ENCODE measurements around the gene RFC2.

Gene RFC2

DNA sequence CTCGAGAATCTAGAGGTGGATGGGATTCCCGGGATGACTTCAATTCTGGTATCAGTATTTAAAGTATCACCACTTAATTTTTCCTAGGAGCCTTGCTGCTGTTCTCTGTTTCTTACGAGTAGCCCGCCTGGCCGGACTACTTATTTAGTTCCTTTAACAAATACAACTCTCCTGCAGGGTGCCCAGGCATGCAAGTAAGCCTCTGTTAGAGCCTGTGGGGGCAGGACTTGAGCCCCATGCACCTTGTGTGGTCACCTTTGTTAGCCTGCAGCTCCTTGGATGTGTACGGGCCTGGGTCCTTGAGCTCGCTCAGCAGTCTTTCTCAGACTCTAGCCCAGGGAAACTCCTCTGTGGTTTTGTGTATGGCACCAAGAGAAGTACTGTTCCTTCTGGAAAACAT, 63.9 kb downstream of the RFC2 start:
- DNase-seq (ENCODE audit: low read depth), result no peak

GRCh38 chr7:74187915-74188675, 66.1 kb downstream of the RFC2 start:
- DNase-seq (ENCODE audit: low read depth), result no peak

- DNase-seq (ENCODE audit: low read depth), result no peak
These were observed 68.6 kb downstream of the RFC2 start for GRCh38 chr7:74185636-74186035.

DNA sequence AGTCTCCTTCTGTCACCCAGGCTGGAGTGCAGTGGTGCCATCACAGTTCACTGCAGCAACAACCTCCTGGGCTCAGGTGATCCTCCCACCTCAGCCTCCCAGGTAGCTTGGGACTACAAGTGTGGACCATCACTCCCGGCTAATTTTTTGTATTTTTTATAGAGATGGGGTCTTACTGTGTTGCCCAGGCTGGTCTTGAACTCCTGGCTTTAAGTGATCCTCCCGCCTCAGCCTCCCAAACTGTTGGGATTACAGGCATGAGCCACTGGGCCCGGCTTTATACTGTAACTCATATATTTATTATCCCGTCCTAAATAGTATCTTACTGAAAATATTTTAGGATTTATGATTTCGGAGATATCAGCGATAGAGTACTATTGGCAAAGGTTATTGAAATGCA, 69.2 kb downstream of the RFC2 start:
- no peak for DNase-seq (ENCODE audit: low read depth)

GRCh38 chr7:74183653-74184450, 70.3 kb downstream of the RFC2 start:
- DNase-seq (ENCODE audit: low read depth), result no peak

- no peak for DNase-seq (ENCODE audit: low read depth)
These were observed 71.1 kb downstream of the RFC2 start for GRCh38 chr7:74183142-74183541.

GRCh38 chr7:74182453-74183090, 71.6 kb downstream of the RFC2 start:
- no peak for DNase-seq (ENCODE audit: low read depth)

DNA sequence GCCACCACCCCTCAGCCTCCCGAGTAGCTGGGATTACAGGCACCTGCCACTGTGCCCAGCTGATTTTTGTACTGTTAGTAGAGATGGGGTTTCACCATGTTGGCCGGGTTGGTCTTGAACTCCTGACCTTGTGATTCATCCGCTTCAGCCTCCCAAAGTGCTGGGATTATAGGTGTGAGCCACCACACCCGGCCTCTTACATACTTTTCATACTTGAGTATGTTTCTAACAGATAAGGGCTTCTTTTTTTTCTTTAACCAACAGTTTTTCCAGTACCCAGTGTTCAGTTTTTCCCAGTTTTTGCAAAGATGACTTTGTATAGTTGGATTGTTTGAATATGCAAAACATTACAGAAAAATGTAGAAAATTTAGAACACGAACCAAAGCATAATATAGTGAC, 72.4 kb downstream of the RFC2 start:
- no peak for DNase-seq (ENCODE audit: low read depth)

Data from GM04504 (cell line).